B cell (primary cell): ENCODE results near the gene ICAM4. TPM values are rescaled to one million over a fixed set of nuclear protein-coding genes. Genes with fewer than 3 reads are reported as not detected.

ENCODE experiments used
- ATAC-seq: fragments of 200-7000 bp; cut with Tn5 transposase; one replicate; pipeline ENCODE4 v1.10.0; 2021; ENCODE audit warnings: low read depth, mild to moderate bottlenecking, moderate number of reproducible peaks, moderate library complexity
- CTCF ChIA-PET: fragments of 350-600 bp; sonication (Branson Sonifier 250); formaldehyde crosslinking; loops from one replicate; lab custom pipeline; 2021; ENCODE audit warnings: antibody characterized with exemption, inconsistent platforms; lab: Charles Lee
- POLR2A ChIA-PET: fragments of 350-600 bp; sonication (Branson Sonifier 250); formaldehyde crosslinking; loops from one replicate; lab custom pipeline; 2021; ENCODE audit warnings: antibody characterized with exemption; lab: Charles Lee
- DNase-seq: peaks from one replicate; pipeline ENCODE4 v3.0.0; 2013
- H2AFZ ChIP-seq: 2 replicates; pipeline ENCODE4 v1.6.1; 2012; ENCODE audit warnings: mild to moderate bottlenecking, low read depth, low read length; ENCODE audit not compliant: insufficient read depth, poor library complexity, severe bottlenecking
- H3K27ac ChIP-seq, 2 donors: 1 replicate in 1 of 2; 2 replicates in 1 of 2; pipeline ENCODE4 v1.5.1; 2012 to 2013; ENCODE audit warnings: low read length in 2 of 2, mild to moderate bottlenecking in 2 of 2, moderate library complexity in 1 of 2
- H3K27me3 ChIP-seq, 4 experiments: fragments of 200-600 bp in 1 of 4; sonication (generic) in 1 of 4; replicated peaks in 1 of 4; 1 replicate in 2 of 4; 2 replicates in 2 of 4; pipeline versions ENCODE4 v1.6.1 to v1.7.0; 2013 to 2016; ENCODE audit warnings: low read length in 3 of 4, mild to moderate bottlenecking in 2 of 4, mixed read lengths in 1 of 4, moderate library complexity in 1 of 4; ENCODE audit not compliant: insufficient read depth in 4 of 4, control insufficient read depth in 3 of 4; ENCODE audit errors: control extremely low read depth in 1 of 4
- H3K36me3 ChIP-seq, 2 experiments: replicated peaks in 1 of 2; 1 replicate in 1 of 2; 2 replicates in 1 of 2; pipeline versions ENCODE4 v1.6.1 to v1.7.1; 2013; ENCODE audit warnings: low read length in 1 of 2; ENCODE audit not compliant: insufficient read depth in 2 of 2, control insufficient read depth in 1 of 2; ENCODE audit errors: control extremely low read depth in 1 of 2, extremely low read depth in 1 of 2
- H3K4me1 ChIP-seq, 2 donors: fragments of 200-600 bp in 1 of 2; sonication (generic) in 1 of 2; 1 replicate in 1 of 2; 2 replicates in 1 of 2; pipeline versions ENCODE4 v1.5.1 to v1.6.1; 2013 to 2017; ENCODE audit warnings: low read length in 2 of 2; ENCODE audit not compliant: control insufficient read depth in 2 of 2, insufficient read depth in 2 of 2
- H3K4me2 ChIP-seq: replicated peaks from 2 replicates; pipeline ENCODE3; 2012; ENCODE audit warnings: mild to moderate bottlenecking, low read depth, low read length; ENCODE audit not compliant: poor library complexity, severe bottlenecking
- H3K4me3 ChIP-seq, 5 experiments: fragments of 200-600 bp in 1 of 5; sonication (generic) in 1 of 5; 1 replicate in 3 of 5; 2 replicates in 2 of 5; pipeline versions ENCODE4 v1.5.1 to v1.7.0; 2011 to 2016; ENCODE audit warnings: low read length in 4 of 5, mild to moderate bottlenecking in 4 of 5, low read depth in 2 of 5, control low read depth in 1 of 5, moderate library complexity in 1 of 5; ENCODE audit not compliant: insufficient read depth in 1 of 5; ENCODE audit errors: control extremely low read depth in 1 of 5, extremely low read depth in 1 of 5
- H3K79me2 ChIP-seq: fragments of 200-600 bp; sonication (generic); one replicate; pipeline ENCODE4 v1.6.0; 2016; ENCODE audit warnings: low read length; ENCODE audit not compliant: control insufficient read depth, insufficient read depth
- H3K9ac ChIP-seq: fragments of 200-600 bp; sonication (generic); 2 replicates; pipeline ENCODE4 v1.6.1; 2017; ENCODE audit warnings: mild to moderate bottlenecking, low read length, moderate library complexity
- H3K9me3 ChIP-seq, 3 donors: one replicate each; pipeline versions ENCODE4 v1.6.1 to v1.7.1; 2013; ENCODE audit warnings: low read length in 2 of 3; ENCODE audit not compliant: control insufficient read depth in 2 of 3, insufficient read depth in 1 of 3; ENCODE audit errors: control extremely low read depth in 1 of 3
- H4K20me1 ChIP-seq: 2 replicates; pipeline ENCODE4 v1.6.0; 2012; ENCODE audit warnings: mild to moderate bottlenecking, low read length; ENCODE audit not compliant: insufficient read depth, control insufficient read depth, poor library complexity, severe bottlenecking
- H3K27ac Mint-ChIP-seq: one replicate; pipeline ENCODE4 v1.8.0; 2021; ENCODE audit warnings: mixed read lengths
- H3K27me3 Mint-ChIP-seq: one replicate; pipeline ENCODE4 v1.8.0; 2021; ENCODE audit warnings: mixed read lengths
- H3K4me1 Mint-ChIP-seq: one replicate; pipeline ENCODE4 v1.8.0; 2021; ENCODE audit warnings: mixed read lengths
- H3K4me3 Mint-ChIP-seq: one replicate; pipeline ENCODE4 v1.8.0; 2021; ENCODE audit warnings: mixed read lengths
- H3K9me3 Mint-ChIP-seq: one replicate; pipeline ENCODE4 v1.8.0; 2022; ENCODE audit warnings: mixed read lengths; ENCODE audit not compliant: insufficient read depth
- CTCF ChIP-seq: fragments of 200-600 bp; IDR thresholded peaks from one replicate; pipeline ENCODE4 v1.8.0; 2022; ENCODE audit warnings: antibody characterized with exemption, mild to moderate bottlenecking
- EZH2 ChIP-seq: IDR thresholded peaks from 2 replicates; pipeline ENCODE4 v1.6.1; 2012; ENCODE audit warnings: borderline replicate concordance, low read depth, mild to moderate bottlenecking, moderate library complexity, low read length; ENCODE audit not compliant: insufficient read depth, poor library complexity, severe bottlenecking
- WGBS: methylation state at CpG from one replicate; pipeline ENCODE4 v1.1.5; 2013; ENCODE audit warnings: missing lambda C conversion rate; ENCODE audit not compliant: insufficient coverage; 5-methylcytosine and 5-hydroxymethylcytosine counted together
- intact Hi-C: fragments of 100-400 bp; cut with micrococcal nuclease; formaldehyde crosslinking; loops from one replicate; pipeline ENCODE4 v1.10.0; 2022
- polyA plus RNA-seq: library from polyadenylated mRNA; depleted of rRNA; stranded (reverse); fragments of >200 nt; gene quantifications from 2 replicates; pipeline ENCODE4 v1.2.3, GENCODE V29; 2012
- total RNA-seq, 2 donors: library from RNA; stranded (reverse); fragments of 120-200 nt in 1 of 2; gene quantifications; 1 replicate in 1 of 2; 2 replicates in 1 of 2; pipeline versions ENCODE4 v1.2.3 to v1.2.4, GENCODE V29; 2013 to 2022

ICAM4 gene
- total and polyA plus RNA-seq, 2 donors (not counting 1 experiment from before 2014, with no cell fraction given) = 0.44 to 0.78 TPM

- Mint-ChIP-seq H3K27me3 (peaks cover 37% of the 10 kb centered on the region), H3K4me3 (peak overlapping the region; percentile 87), H3K27ac (no peak overlapping the region), H3K4me1 (peaks cover 71% of the 10 kb centered on the region), H3K9me3 (no peaks in the 10 kb centered on the region)
- Histone ChIP-seq H3K4me3 (peak overlapping the region in 4 of 5 experiments; percentile 22 to 63 (median 46)), H3K4me1 (peaks cover 83 to 84% of the 10 kb centered on the region in 2 donors), H3K36me3 (peaks cover 2 to 19% of the 10 kb centered on the region in 2 experiments), H3K27ac (no peak overlapping the region), H3K4me2 (peak overlapping the region; percentile 96), H3K9ac (peak overlapping the region; percentile 64), H3K79me2 (no peaks in the 10 kb centered on the region), H4K20me1 (peaks cover 29% of the 10 kb centered on the region), H2AFZ (peak overlapping the region; percentile 61), H3K27me3 (peaks cover 0 to 75% (median 54%) of the 10 kb centered on the region in 4 experiments), H3K9me3 (peaks cover 0 to 59% (median 0%) of the 10 kb centered on the region in 3 donors)
- CTCF ChIA-PET = interaction anchor here (0.6 to 8.5 kb wide), 9 partner anchors 9 to 1147 kb away, joined by 3 to 116 read pairs (median 3); partner anchors contain the start of gene ICAM1
- POLR2A ChIA-PET = interaction anchor here (0.5 to 5.4 kb wide), 6 partner anchors 9 to 58 kb away, joined by 3 to 27 read pairs (median 3); partner anchors contain the start of gene ICAM1
- peak; percentile 84 for DNase-seq
- 1% methylated on average over 40 of the region's 50 CpGs for WGBS
- TF ChIP-seq CTCF (no peak), EZH2 (no peak)
- intact Hi-C loops = no loop called here
- ATAC-seq = peak; percentile 46
Measured at GRCh38 chr19:10289167-10289835, 2.5 kb downstream of the ICAM4 start.
